Upper lobe of left lung (tissue), 4 donors: Measurements from ENCODE around the gene SLC25A27.

Source experiments
- EP300 ChIP-seq, 4 donors: sonication (generic); formaldehyde crosslinking; IDR thresholded peaks; one replicate each; pipeline ENCODE4 v1.5.1; 2017; ENCODE audit warnings: antibody characterized with exemption in 4 of 4, control low read depth in 2 of 4
- POLR2A ChIP-seq, 4 donors: fragments of 450-650 bp; IDR thresholded peaks; one replicate each; pipeline ENCODE4 v1.5.1; 2016 to 2017; ENCODE audit warnings: antibody characterized with exemption in 4 of 4, mild to moderate bottlenecking in 2 of 4
- TF ChIP-seq, protein P1 (sequence below), 6 experiments: fragments of 450-650 bp in 4 of 6; fragments of 200-600 bp in 2 of 6; sonication (generic) in 2 of 6; IDR thresholded peaks; one replicate each; pipeline ENCODE4 v1.5.1; 2016 to 2019; ENCODE audit warnings: antibody characterized with exemption in 6 of 6

DNA sequence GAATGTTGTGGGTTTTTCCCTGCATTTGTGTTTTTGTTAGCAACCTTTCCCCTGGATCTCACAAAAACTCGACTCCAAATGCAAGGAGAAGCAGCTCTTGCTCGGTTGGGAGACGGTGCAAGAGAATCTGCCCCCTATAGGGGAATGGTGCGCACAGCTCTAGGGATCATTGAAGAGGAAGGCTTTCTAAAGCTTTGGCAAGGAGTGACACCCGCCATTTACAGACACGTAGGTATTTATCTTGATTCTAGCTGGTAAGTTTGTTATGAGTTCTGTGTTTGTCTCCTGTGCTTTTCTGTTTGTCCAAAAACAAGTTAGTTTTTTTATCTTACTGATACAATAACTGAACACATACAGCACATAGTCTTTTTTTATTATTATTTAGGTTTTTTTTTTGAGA lies 3.0 kb downstream of the SLC25A27 start:
- TF ChIP-seq, protein P1, sequence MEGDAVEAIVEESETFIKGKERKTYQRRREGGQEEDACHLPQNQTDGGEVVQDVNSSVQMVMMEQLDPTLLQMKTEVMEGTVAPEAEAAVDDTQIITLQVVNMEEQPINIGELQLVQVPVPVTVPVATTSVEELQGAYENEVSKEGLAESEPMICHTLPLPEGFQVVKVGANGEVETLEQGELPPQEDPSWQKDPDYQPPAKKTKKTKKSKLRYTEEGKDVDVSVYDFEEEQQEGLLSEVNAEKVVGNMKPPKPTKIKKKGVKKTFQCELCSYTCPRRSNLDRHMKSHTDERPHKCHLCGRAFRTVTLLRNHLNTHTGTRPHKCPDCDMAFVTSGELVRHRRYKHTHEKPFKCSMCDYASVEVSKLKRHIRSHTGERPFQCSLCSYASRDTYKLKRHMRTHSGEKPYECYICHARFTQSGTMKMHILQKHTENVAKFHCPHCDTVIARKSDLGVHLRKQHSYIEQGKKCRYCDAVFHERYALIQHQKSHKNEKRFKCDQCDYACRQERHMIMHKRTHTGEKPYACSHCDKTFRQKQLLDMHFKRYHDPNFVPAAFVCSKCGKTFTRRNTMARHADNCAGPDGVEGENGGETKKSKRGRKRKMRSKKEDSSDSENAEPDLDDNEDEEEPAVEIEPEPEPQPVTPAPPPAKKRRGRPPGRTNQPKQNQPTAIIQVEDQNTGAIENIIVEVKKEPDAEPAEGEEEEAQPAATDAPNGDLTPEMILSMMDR (IDR thresholded peaks at IDR 0.05), result peak in 1 of 6 experiments; percentile 13
- no peak for TF ChIP-seq POLR2A (IDR thresholded peaks at IDR 0.05)
- TF ChIP-seq EP300 (IDR thresholded peaks at IDR 0.05), result no peak
